HepG2 (cell line): Measurements from ENCODE around the gene ANKRD62. TPM values are rescaled to one million over a fixed set of nuclear protein-coding genes. Genes with fewer than 3 reads are reported as not detected.

Experiments used
- ATAC-seq: fragments of 200-7000 bp; cut with Tn5 transposase; 3 replicates; pipeline ENCODE4 v1.9.1; 2020; ENCODE audit warnings: mild to moderate bottlenecking, moderate library complexity
- BruUV-seq: library from RNA; stranded (reverse); fragments of 400-500 nt; replicated peaks from 2 replicates; lab custom pipeline; 2021; lab: Mats Ljungman, UMichigan
- CTCF ChIA-PET: fragments of 300-600 bp; formaldehyde crosslinking; extraction: SDS; loops from one replicate; lab custom pipeline; 2021; ENCODE audit warnings: low total read pairs, inconsistent platforms, low intra/inter-chr PET ratio; lab: Yijun Ruan, JAX
- POLR2A ChIA-PET: fragments of 350-600 bp; sonication (Branson Sonifier 250); formaldehyde crosslinking; loops from one replicate; lab custom pipeline; 2020; ENCODE audit warnings: antibody characterized with exemption, inconsistent platforms; lab: Yijun Ruan, JAX
- DNase-seq: peaks from one replicate; pipeline ENCODE4 v3.0.0-alpha.2; 2015; ENCODE audit warnings: low spot score
- FAIRE-seq: peaks from 3 replicates; lab custom pipeline; 2011; peaks lifted over from hg19 to GRCh38; lab: Jason Lieb, UNC
- H2AFZ ChIP-seq: one replicate; pipeline ENCODE4 v1.6.1; 2011; ENCODE audit warnings: low read length, inconsistent platforms
- H3K27ac ChIP-seq: fragments of 300-600 bp; 3 replicates; pipeline ENCODE4 v1.8.0; 2011; ENCODE audit warnings: mixed run types, mild to moderate bottlenecking, mixed read lengths, low read length, inconsistent platforms; ENCODE audit not compliant: insufficient read depth; ENCODE audit errors: extremely low read length
- H3K27me3 ChIP-seq, 2 experiments: fragments of 200-600 bp in 1 of 2; 2 replicates in 1 of 2; 3 replicates in 1 of 2; pipeline versions ENCODE4 v1.6.0 to v1.8.0; 2011; ENCODE audit warnings: low read length in 2 of 2, mild to moderate bottlenecking in 2 of 2, moderate library complexity in 2 of 2, inconsistent platforms in 1 of 2; ENCODE audit not compliant: insufficient read depth in 2 of 2, control insufficient read depth in 1 of 2
- H3K36me3 ChIP-seq, 2 experiments: fragments of 200-600 bp in 1 of 2; replicated peaks in 1 of 2; 2 replicates in 1 of 2; 3 replicates in 1 of 2; pipeline versions ENCODE4 v1.5.1 to v1.8.0; 2011; ENCODE audit warnings: low read length in 2 of 2, inconsistent platforms in 1 of 2; ENCODE audit not compliant: insufficient read depth in 2 of 2, control insufficient read depth in 1 of 2
- H3K4me1 ChIP-seq: 2 replicates; pipeline ENCODE4 v1.5.1; 2012; ENCODE audit warnings: low read length, inconsistent platforms; ENCODE audit not compliant: insufficient read depth
- H3K4me2 ChIP-seq: 2 replicates; pipeline ENCODE4 v1.6.0; 2011; ENCODE audit warnings: low read depth, low read length, inconsistent platforms
- H3K4me3 ChIP-seq, 3 experiments: fragments of 200-600 bp in 1 of 3; sonication (generic), shearing (Covaris generic) in 1 of 3; replicated peaks in 1 of 3; 2 replicates each; pipeline ENCODE4 v1.5.1; 2011 to 2016; ENCODE audit warnings: low read length in 3 of 3, inconsistent platforms in 2 of 3, low read depth in 2 of 3, mild to moderate bottlenecking in 2 of 3, control low read depth in 1 of 3, mixed read lengths in 1 of 3; ENCODE audit not compliant: insufficient read depth in 1 of 3
- H3K79me2 ChIP-seq: one replicate; pipeline ENCODE4 v1.6.1; 2011; ENCODE audit warnings: low read length, inconsistent platforms; ENCODE audit not compliant: insufficient read depth
- H3K9ac ChIP-seq: 2 replicates; pipeline ENCODE4 v1.6.0; 2011; ENCODE audit warnings: mild to moderate bottlenecking, low read depth, low read length, inconsistent platforms; ENCODE audit not compliant: insufficient read depth
- H3K9me3 ChIP-seq: 2 replicates; pipeline ENCODE4 v1.5.1; 2012; ENCODE audit warnings: mild to moderate bottlenecking, low read length
- H4K20me1 ChIP-seq: 2 replicates; pipeline ENCODE4 v1.6.0; 2011; ENCODE audit warnings: inconsistent platforms, mild to moderate bottlenecking, low read length, moderate library complexity; ENCODE audit not compliant: insufficient read depth
- ARHGAP35 ChIP-seq: sonication (generic); formaldehyde crosslinking; IDR thresholded peaks from 2 replicates; pipeline ENCODE4 v1.9.0; 2022; ENCODE audit warnings: mild to moderate bottlenecking, inconsistent platforms, moderate library complexity, missing genetic modification reagents, borderline replicate concordance
- ATAD3A ChIP-seq: sonication (generic); formaldehyde crosslinking; IDR thresholded peaks from 2 replicates; pipeline ENCODE4 v1.4.0; 2020; ENCODE audit warnings: missing genetic modification reagents
- BATF2 ChIP-seq: sonication (generic); formaldehyde crosslinking; IDR thresholded peaks from 2 replicates; pipeline ENCODE4 v1.8.0; 2022; ENCODE audit warnings: mild to moderate bottlenecking, missing genetic modification reagents, moderate library complexity
- JUNB ChIP-seq: sonication (generic); formaldehyde crosslinking; IDR thresholded peaks from 2 replicates; pipeline ENCODE4 v1.8.0; 2022; ENCODE audit warnings: missing genetic modification reagents, mild to moderate bottlenecking, borderline replicate concordance
- KDM6A ChIP-seq: IDR thresholded peaks from 2 replicates; pipeline ENCODE4 v1.6.1; 2016; ENCODE audit warnings: low read depth
- MYNN ChIP-seq: sonication (generic); formaldehyde crosslinking; IDR thresholded peaks from 2 replicates; pipeline ENCODE4 v1.4.0; 2020; ENCODE audit warnings: mild to moderate bottlenecking, low read depth, missing genetic modification reagents
- NFYB ChIP-seq: sonication (generic); formaldehyde crosslinking; IDR thresholded peaks from 2 replicates; pipeline ENCODE4 v1.4.0; 2020; ENCODE audit warnings: missing genetic modification reagents
- PREB ChIP-seq: sonication (generic); formaldehyde crosslinking; IDR thresholded peaks from 2 replicates; pipeline ENCODE4 v1.4.0; 2020; ENCODE audit warnings: missing genetic modification reagents
- PTBP1 ChIP-seq: fragments of 200-400 bp; formaldehyde crosslinking; IDR thresholded peaks from 2 replicates; pipeline ENCODE4 v1.6.1; 2018; ENCODE audit warnings: low read length, low read depth; ENCODE audit not compliant: poor library complexity, severe bottlenecking
- SIX1 ChIP-seq: sonication (generic); formaldehyde crosslinking; IDR thresholded peaks from 2 replicates; pipeline ENCODE4 v1.4.0; 2020; ENCODE audit warnings: missing genetic modification reagents, borderline replicate concordance
- WIZ ChIP-seq: sonication (generic); formaldehyde crosslinking; IDR thresholded peaks from 2 replicates; pipeline ENCODE4 v1.5.1; 2020; ENCODE audit warnings: mild to moderate bottlenecking, missing genetic modification reagents
- ZNF383 ChIP-seq: sonication (generic); formaldehyde crosslinking; IDR thresholded peaks from 2 replicates; pipeline ENCODE4 v1.4.0; 2020; ENCODE audit warnings: missing genetic modification reagents, mild to moderate bottlenecking, borderline replicate concordance
- ZNF709 ChIP-seq: sonication (generic); formaldehyde crosslinking; IDR thresholded peaks from 2 replicates; pipeline ENCODE4 v1.5.0; 2020; ENCODE audit warnings: mild to moderate bottlenecking, missing genetic modification reagents
- ZNF737 ChIP-seq: sonication (generic); formaldehyde crosslinking; IDR thresholded peaks from 2 replicates; pipeline ENCODE4 v1.5.0; 2020; ENCODE audit warnings: missing genetic modification reagents, mild to moderate bottlenecking, borderline replicate concordance
- WGBS: methylation state at CpG from one replicate; pipeline ENCODE4 v1.1.6; 2017; ENCODE audit warnings: low lambda C conversion rate; 5-methylcytosine and 5-hydroxymethylcytosine counted together
- in situ Hi-C: cut with HindIII; loops from 2 replicates; pipeline ENCODE4 v1.10.0; 2017; ENCODE audit warnings: low pct_unique_long_range_greater_than_20kb; ENCODE audit not compliant: extremely low pct_ligation_motif_present
- intact Hi-C: fragments of 100-400 bp; cut with micrococcal nuclease; formaldehyde crosslinking; loops from one replicate; pipeline ENCODE4 v1.10.0; 2022; ENCODE audit not compliant: unreplicated experiment
- polyA plus RNA-seq, 8 experiments: library from polyadenylated mRNA; depleted of rRNA in 3 of 8; stranded (reverse) in 7 of 8; unstranded in 1 of 8; fragments of >200 nt; fragmentation: Illumina TruSeq in 4 of 8; extraction: Trizol in 4 of 8; gene quantifications; 2 replicates each; pipeline versions ENCODE4 v1.2.1 to v1.2.3, GENCODE V29; 2011 to 2016; ENCODE audit warnings: low read depth in 4 of 8, missing spikeins in 1 of 8, mixed read lengths in 1 of 8; ENCODE audit not compliant: insufficient read depth in 1 of 8
- total RNA-seq, 5 experiments: library from RNA; depleted of rRNA; stranded (reverse); fragments of >200 nt; fragmentation: Illumina TruSeq; extraction: Trizol; gene quantifications; 2 replicates each; pipeline ENCODE4 v1.2.3, GENCODE V29; 2016; ENCODE audit warnings: low read depth in 1 of 5

Gene ANKRD62
- total and polyA plus RNA-seq, 2 of the 13 experiments (the other 11 are each of a cell fraction or from before 2014, with no cell fraction given), result not detected

DNA sequence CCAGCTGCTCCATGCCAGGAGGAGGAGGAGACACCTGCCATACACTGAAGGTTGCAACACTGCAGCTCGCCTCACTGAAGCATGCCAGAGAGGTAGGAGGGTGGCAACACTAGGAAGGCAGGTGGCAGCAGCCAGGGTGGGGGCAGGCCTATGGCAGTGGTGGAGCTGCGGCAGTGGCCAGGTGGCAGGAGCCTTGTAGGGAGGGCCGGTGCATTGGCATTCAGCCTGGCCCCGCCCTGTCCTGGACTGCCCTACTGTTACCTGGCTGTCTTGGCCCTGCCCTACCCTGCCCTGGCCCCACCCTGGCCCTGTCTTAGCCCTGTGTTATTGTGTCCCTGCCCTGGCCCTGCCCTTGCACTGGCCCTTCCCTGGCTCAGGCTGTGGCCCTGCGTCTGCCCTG is 7.4 kb upstream of the ANKRD62 start:
- intact Hi-C loops (no loop called here), in situ Hi-C loops (no loop called here)
- no peak for FAIRE-seq
- H3K27ac ChIP-seq, result no peak overlapping the region
- no peak for DNase-seq
- no peak overlapping the region for H3K4me2 ChIP-seq
- ChIA-PET CTCF (no interaction called here), POLR2A (no interaction called here)
- no peak for TF ChIP-seq ZNF709 (CRISPR knock-in tag)
- no peak for TF ChIP-seq KDM6A
- no peak for TF ChIP-seq ARHGAP35 (CRISPR knock-in tag)
- TF ChIP-seq MYNN (CRISPR knock-in tag), result no peak
- no peak for TF ChIP-seq JUNB
- TF ChIP-seq ZNF737 (CRISPR knock-in tag), result no peak
- TF ChIP-seq WIZ (CRISPR knock-in tag), result no peak
- TF ChIP-seq NFYB (CRISPR knock-in tag), result no peak
- TF ChIP-seq ATAD3A (CRISPR knock-in tag), result no peak
- no peak for TF ChIP-seq BATF2 (CRISPR knock-in tag)
- no peak for TF ChIP-seq ZNF383 (CRISPR knock-in tag)
- TF ChIP-seq PREB, result no peak
- TF ChIP-seq PTBP1, result no peak
- no peak for TF ChIP-seq SIX1 (CRISPR knock-in tag)
- no peaks in the 10 kb centered on the region for H3K9me3 ChIP-seq
- no peaks in the 10 kb centered on the region for H4K20me1 ChIP-seq
- 0% methylated on average over 3 of the region's 5 CpGs for WGBS
- no peak overlapping the region for H3K9ac ChIP-seq
- peak; percentile 39 for ATAC-seq
- peaks cover 0 to 7% of the 10 kb centered on the region in 2 experiments; a peak in 1 of 5 replicates for H3K27me3 ChIP-seq
- no peaks in the 10 kb centered on the region for H3K79me2 ChIP-seq
- H3K4me1 ChIP-seq, result no peaks in the 10 kb centered on the region
- BruUV-seq, result no TSS peak
- H3K4me3 ChIP-seq, result no peak overlapping the region
- no peaks in the 10 kb centered on the region for H3K36me3 ChIP-seq
- no peak overlapping the region for H2AFZ ChIP-seq
